GM12891 (cell line): ENCODE results near the gene TBC1D22A.

Experiments used
- POLR2A ChIP-seq: IDR thresholded peaks from 2 replicates; pipeline ENCODE4 v1.6.1; 2011; ENCODE audit warnings: low read depth, low read length, control low read depth
- TAF1 ChIP-seq: IDR thresholded peaks from 2 replicates; pipeline ENCODE4 v1.6.1; 2011; ENCODE audit warnings: low read depth, low read length, control low read depth

DNA sequence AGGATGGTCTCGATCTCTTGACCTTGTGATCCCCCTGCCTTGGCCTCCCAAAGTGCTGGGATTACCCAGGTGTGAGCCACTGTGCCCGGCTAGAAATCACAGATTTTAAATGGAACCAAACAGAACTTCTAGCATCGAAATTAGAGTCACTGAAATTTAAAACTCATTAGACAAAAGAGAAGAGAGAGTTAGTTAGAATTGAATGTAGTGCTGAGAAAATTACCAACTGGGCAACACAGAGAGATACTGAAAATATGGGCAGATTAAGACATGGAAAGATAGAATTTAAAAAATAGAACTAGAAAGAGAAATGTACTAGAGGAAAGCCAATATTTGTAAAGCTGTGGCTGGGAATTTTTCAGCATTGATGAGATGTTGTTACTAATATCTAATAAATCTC, 217.9 kb downstream of the TBC1D22A start:
- TF ChIP-seq TAF1: no peak
- no peak for TF ChIP-seq POLR2A
